Left ventricle myocardium inferior (tissue), 1 donor: ENCODE measurements around the gene MECR. TPM values are rescaled to one million over a fixed set of nuclear protein-coding genes. Genes with fewer than 3 reads are reported as not detected.

Experiments used
- DNase-seq: peaks from one replicate; pipeline ENCODE4 v3.0.0-alpha.2; 2020
- H3K27ac ChIP-seq: fragments of 200-600 bp; replicated peaks from 2 replicates; pipeline ENCODE4 v1.8.0; 2021
- H3K27me3 ChIP-seq: fragments of 200-600 bp; 2 replicates; pipeline ENCODE4 v1.8.0; 2021; ENCODE audit warnings: low read depth
- H3K36me3 ChIP-seq: fragments of 200-600 bp; 2 replicates; pipeline ENCODE4 v1.8.0; 2021
- H3K4me1 ChIP-seq: fragments of 200-600 bp; 2 replicates; pipeline ENCODE4 v1.8.0; 2021
- H3K4me3 ChIP-seq: fragments of 200-600 bp; 2 replicates; pipeline ENCODE4 v1.8.0; 2021; ENCODE audit warnings: mild to moderate bottlenecking, moderate library complexity
- H3K9me3 ChIP-seq: fragments of 200-600 bp; replicated peaks from 2 replicates; pipeline ENCODE4 v1.8.0; 2021
- intact Hi-C: fragments of 100-400 bp; cut with micrococcal nuclease; formaldehyde crosslinking; loops from one replicate; pipeline ENCODE4 v1.11.0; 2022
- total RNA-seq: library from RNA; stranded (reverse); fragmentation: NEBNext Ultra II Directional; extraction: Animal tissue kit (Norgen Biotek cat#: 25700); gene quantifications from one replicate; pipeline ENCODE4 v1.2.1, GENCODE V29; 2021
- TF ChIP-seq, protein P1 (sequence below): fragments of 200-600 bp; IDR thresholded peaks from 2 replicates; pipeline ENCODE4 v1.8.0; 2021; ENCODE audit warnings: antibody characterized with exemption, mild to moderate bottlenecking, borderline replicate concordance
- donor health status: DM: no; HTN: yes; CAD: no; lungs with severe emphysema.

Gene MECR
- total RNA-seq, 1 donor from 2014 or later: 30.8 TPM

DNA sequence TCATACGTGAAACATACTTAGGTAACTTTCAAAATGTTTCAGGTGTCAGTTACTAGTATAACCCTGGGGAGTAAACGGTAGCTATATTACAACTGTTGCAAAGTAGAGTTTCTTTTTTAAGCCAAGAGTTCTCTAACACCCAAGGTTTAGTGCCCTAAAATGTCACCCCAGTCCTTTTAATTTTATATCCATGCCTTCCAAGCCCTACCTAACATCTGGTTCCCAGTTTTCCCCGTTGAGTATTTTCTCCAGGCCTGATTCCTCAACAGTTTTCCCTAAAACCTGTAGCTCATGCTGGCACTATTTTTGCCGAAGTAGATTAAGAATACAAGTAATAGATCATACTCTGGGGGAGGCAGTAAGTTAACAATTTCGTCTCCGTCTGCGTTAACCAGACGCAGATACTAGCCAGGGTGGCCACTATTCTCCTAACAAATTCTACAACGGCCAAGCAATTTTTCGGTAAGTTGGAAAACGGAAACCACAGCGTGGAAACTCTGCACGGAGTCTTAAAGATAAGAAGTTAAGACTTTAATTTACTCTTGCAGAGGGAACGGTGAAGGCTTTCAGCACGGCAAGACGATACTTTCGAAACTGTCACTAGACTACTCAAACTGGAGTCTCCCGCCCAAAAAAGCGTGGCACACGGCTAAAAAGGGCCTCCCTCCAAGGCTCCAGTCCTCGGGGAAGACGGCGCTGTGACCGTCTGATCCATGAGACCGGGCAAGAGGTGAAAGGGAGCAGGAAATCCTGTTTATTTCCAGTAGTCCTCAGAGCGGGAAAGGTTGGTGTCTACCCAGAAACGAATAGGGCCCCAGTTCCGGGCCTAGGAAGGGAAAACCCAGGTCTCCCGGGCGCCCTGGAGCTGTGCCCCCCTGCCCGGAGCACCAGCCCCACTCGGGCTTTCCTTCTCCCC is 50.0 kb downstream of the MECR start:
- Histone ChIP-seq H3K36me3 (peaks cover 6% of the 10 kb centered on the region), H3K27ac (peak overlapping the region; percentile 100), H3K4me1 (peaks cover 67% of the 10 kb centered on the region), H3K27me3 (no peaks in the 10 kb centered on the region), H3K9me3 (no peaks in the 10 kb centered on the region), H3K4me3 (peak overlapping the region; percentile 99)
- DNase-seq: no peak
- TF ChIP-seq, protein P1, sequence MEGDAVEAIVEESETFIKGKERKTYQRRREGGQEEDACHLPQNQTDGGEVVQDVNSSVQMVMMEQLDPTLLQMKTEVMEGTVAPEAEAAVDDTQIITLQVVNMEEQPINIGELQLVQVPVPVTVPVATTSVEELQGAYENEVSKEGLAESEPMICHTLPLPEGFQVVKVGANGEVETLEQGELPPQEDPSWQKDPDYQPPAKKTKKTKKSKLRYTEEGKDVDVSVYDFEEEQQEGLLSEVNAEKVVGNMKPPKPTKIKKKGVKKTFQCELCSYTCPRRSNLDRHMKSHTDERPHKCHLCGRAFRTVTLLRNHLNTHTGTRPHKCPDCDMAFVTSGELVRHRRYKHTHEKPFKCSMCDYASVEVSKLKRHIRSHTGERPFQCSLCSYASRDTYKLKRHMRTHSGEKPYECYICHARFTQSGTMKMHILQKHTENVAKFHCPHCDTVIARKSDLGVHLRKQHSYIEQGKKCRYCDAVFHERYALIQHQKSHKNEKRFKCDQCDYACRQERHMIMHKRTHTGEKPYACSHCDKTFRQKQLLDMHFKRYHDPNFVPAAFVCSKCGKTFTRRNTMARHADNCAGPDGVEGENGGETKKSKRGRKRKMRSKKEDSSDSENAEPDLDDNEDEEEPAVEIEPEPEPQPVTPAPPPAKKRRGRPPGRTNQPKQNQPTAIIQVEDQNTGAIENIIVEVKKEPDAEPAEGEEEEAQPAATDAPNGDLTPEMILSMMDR: no peak
- intact Hi-C loops: no loop called here

DNA sequence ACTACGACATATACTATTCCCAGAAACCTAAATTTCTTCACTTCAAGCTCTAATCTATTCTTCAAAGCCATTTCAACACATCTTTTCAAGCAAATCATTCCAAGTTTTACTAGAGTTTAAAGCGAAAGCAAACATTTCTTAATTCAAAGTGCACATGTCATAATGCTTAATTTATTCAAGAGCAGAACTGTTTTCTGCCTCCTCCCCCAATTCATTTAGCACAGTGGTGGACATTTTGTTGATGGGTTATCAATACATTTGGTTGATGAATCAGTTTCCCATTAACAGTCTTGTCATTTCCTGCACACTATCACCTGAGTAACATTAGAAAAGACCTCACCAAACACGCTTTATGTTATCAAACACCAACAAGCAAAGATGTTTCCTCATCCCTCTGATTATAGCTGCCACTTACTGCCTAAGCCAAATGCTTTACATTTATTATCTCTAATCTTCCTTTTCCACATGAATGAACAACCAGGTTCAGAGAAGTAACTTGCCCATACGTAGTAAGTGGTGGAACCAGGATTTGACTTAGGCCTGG is 51.0 kb downstream of the MECR start:
- H3K4me1 ChIP-seq: peaks cover 70% of the 10 kb centered on the region

DNA sequence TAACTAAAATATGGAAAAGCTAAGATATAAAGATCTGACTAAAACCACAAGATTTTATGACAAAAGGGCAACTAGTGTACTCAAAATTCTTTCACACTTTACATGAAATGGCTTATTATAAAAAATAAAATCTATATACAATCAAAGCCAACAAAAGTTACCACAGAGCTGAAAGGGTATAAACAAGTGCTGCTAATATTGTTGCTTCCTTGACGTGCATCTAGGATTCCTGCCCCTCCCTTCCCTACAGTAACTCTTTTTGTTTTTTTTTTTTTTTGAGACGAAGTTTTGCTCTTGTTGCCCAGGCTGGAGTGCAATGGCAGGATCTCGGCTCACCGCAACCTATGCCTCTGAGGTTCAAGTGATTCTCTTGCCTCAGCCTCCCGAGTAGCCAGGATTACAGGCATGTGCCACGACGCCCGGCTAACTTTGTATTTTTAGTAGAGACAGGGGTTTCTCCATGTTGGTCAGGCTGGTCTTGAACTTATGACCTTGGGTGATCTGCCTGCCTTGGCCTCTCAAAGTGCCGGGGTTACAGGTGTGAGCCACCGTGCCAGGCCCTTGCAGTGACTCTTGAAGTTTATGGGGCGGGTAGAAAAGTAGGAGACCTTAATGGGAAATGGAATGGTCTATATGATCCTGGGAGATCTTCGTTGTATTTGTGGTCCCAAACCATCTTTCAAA is 53.6 kb downstream of the MECR start:
- intact Hi-C loops: no loop called here
- H3K27me3 ChIP-seq: no peaks in the 10 kb centered on the region
- TF ChIP-seq, protein P1: no peak
- no peaks in the 10 kb centered on the region for H3K9me3 ChIP-seq
- peak overlapping the region; percentile 100 for H3K27ac ChIP-seq
- H3K4me1 ChIP-seq: peaks cover 81% of the 10 kb centered on the region
- no peak for DNase-seq
- peaks cover 9% of the 10 kb centered on the region for H3K36me3 ChIP-seq
- H3K4me3 ChIP-seq: peak overlapping the region; percentile 23

More for the DNA sequence above, 51.0 kb downstream of the MECR start:
- H3K27ac ChIP-seq: peak overlapping the region; percentile 100
- no peaks in the 10 kb centered on the region for H3K9me3 ChIP-seq
- TF ChIP-seq, protein P1: no peak
- no peaks in the 10 kb centered on the region for H3K27me3 ChIP-seq
- H3K4me3 ChIP-seq: peak overlapping the region; percentile 99
- intact Hi-C loops: no loop called here
- peaks cover 6% of the 10 kb centered on the region for H3K36me3 ChIP-seq
- no peak for DNase-seq

GRCh38 chr1:29176576-29176975 is 54.2 kb downstream of the MECR start:
- Histone ChIP-seq H3K4me1 (peaks cover 85% of the 10 kb centered on the region), H3K9me3 (no peaks in the 10 kb centered on the region), H3K27me3 (no peaks in the 10 kb centered on the region), H3K4me3 (peak overlapping the region; percentile 23), H3K27ac (peak overlapping the region; percentile 100), H3K36me3 (peaks cover 9% of the 10 kb centered on the region)
- intact Hi-C loops: no loop called here
- no peak for DNase-seq
- TF ChIP-seq, protein P1: no peak

DNA sequence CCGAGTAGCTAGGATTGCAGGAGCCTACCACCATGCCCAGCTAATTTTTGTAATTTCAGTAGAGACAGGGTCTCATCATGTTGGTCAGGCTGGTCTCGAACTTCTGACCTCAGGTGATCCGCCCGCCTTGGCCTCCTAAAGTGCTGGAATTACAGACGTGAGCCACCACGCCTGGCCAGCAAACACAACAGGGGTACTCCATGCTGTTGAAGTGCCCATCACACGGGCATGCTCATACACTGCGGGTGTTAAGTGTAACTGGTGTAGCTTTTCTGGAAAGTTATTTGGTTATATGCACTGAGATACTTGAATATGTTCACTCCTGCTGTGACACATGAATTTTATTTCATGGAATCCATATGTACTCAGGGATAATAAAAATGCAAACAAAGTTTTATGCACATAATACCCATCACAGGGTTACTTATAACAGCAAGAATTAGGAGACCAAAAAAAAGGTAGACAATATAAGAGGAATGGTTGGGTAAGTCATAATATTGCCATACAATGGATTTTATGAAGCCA is 58.3 kb downstream of the MECR start:
- intact Hi-C loops: no loop called here
- TF ChIP-seq, protein P1: no peak
- Histone ChIP-seq H3K27ac (no peak overlapping the region), H3K4me1 (peaks cover 80% of the 10 kb centered on the region), H3K27me3 (no peaks in the 10 kb centered on the region), H3K9me3 (no peaks in the 10 kb centered on the region), H3K36me3 (peaks cover 8% of the 10 kb centered on the region), H3K4me3 (no peak overlapping the region)
- DNase-seq: no peak
